Epithelial cell of proximal tubule (primary cell): ENCODE measurements around the gene NARS2. TPM values are rescaled to one million over a fixed set of nuclear protein-coding genes. Genes with fewer than 3 reads are reported as not detected.

ENCODE experiments used
- DNase-seq: peaks from one replicate; pipeline ENCODE4 v3.0.0-alpha.2; 2011; ENCODE audit warnings: low read depth
- H3K4me3 ChIP-seq: 2 replicates; pipeline ENCODE4 v1.5.1; 2011; ENCODE audit warnings: low read depth, mild to moderate bottlenecking, low read length
- total RNA-seq: library from RNA; depleted of rRNA; stranded (reverse); fragments of >200 nt; gene quantifications from 2 replicates; pipeline ENCODE4 v1.2.3, GENCODE V29; 2015
- TF ChIP-seq, protein P1 (sequence below): conservative IDR thresholded peaks from 2 replicates; pipeline ENCODE4 v1.5.1; 2012; ENCODE audit warnings: low read depth, mild to moderate bottlenecking, low read length

The NARS2 gene
- total RNA-seq, 1 donor from 2014 or later = 28.4 TPM

DNA sequence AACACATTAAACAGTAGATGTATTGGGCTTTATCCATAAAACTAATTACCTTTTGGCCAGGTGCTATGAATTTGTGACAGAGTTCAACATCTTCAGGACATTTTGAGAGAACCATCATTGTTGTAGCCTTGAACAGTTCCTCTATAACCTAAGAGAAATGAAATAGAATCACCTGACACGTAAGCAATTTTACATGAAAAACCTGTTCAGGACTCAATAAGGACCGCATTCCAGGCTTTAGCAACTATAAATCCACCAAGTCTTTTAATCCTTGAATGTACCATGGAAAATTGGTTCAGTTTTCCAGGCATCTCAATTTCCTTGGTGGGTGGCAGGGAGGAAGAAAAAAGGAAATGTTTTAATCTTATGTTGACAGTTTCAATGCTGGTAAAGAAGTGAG is 96.1 kb downstream of the NARS2 start:
- DNase-seq = no peak
- TF ChIP-seq, protein P1, sequence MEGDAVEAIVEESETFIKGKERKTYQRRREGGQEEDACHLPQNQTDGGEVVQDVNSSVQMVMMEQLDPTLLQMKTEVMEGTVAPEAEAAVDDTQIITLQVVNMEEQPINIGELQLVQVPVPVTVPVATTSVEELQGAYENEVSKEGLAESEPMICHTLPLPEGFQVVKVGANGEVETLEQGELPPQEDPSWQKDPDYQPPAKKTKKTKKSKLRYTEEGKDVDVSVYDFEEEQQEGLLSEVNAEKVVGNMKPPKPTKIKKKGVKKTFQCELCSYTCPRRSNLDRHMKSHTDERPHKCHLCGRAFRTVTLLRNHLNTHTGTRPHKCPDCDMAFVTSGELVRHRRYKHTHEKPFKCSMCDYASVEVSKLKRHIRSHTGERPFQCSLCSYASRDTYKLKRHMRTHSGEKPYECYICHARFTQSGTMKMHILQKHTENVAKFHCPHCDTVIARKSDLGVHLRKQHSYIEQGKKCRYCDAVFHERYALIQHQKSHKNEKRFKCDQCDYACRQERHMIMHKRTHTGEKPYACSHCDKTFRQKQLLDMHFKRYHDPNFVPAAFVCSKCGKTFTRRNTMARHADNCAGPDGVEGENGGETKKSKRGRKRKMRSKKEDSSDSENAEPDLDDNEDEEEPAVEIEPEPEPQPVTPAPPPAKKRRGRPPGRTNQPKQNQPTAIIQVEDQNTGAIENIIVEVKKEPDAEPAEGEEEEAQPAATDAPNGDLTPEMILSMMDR = no peak
- H3K4me3 ChIP-seq = no peak overlapping the region

GRCh38 chr11:78476066-78476465 is 98.6 kb downstream of the NARS2 start:
- peak; percentile 56 for DNase-seq
- TF ChIP-seq, protein P1 = no peak
- no peak overlapping the region for H3K4me3 ChIP-seq

GRCh38 chr11:78474451-78474850 is 100.2 kb downstream of the NARS2 start:
- no peak overlapping the region for H3K4me3 ChIP-seq
- DNase-seq = no peak
- TF ChIP-seq, protein P1 = no peak

DNA sequence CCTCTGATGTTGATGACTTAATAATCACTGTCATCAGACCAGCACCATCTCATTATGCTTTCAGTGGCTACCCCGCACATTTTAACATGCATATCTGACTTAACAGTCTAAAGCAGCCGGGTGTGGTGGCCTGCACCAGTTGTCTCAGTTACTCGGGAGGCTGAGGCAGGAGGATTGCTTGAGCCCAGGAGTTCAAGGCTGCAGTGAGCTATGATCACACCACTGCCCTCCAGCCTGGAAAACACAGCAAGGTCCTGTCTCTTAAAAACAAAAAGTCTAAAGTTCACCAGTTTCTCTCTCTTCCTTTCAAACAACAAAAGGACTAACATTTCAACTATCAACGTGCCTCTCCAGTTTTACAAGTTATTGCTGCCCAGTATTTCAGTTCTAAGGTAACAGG is 101.8 kb downstream of the NARS2 start:
- no peak overlapping the region for H3K4me3 ChIP-seq
- DNase-seq = no peak
- TF ChIP-seq, protein P1 = no peak

DNA sequence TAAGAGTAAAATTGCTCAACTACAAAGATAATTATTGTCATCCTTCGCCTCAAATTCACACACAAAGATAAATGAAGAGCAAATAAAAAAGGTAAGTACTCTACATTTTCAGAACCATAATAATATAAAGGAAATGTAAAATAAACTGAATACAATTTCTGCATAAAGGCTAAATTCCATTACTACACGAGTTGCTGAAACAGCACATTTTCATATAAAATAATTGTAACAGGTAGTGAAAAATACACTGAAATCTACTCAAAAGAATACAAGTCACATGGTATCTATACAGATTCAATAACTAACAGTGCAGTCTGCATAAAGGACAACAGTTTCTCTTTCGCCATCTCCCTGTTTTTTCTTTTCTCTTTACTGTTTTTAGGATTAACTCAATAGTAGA is 102.3 kb downstream of the NARS2 start:
- no peak overlapping the region for H3K4me3 ChIP-seq
- TF ChIP-seq, protein P1 = no peak
- no peak for DNase-seq

DNA sequence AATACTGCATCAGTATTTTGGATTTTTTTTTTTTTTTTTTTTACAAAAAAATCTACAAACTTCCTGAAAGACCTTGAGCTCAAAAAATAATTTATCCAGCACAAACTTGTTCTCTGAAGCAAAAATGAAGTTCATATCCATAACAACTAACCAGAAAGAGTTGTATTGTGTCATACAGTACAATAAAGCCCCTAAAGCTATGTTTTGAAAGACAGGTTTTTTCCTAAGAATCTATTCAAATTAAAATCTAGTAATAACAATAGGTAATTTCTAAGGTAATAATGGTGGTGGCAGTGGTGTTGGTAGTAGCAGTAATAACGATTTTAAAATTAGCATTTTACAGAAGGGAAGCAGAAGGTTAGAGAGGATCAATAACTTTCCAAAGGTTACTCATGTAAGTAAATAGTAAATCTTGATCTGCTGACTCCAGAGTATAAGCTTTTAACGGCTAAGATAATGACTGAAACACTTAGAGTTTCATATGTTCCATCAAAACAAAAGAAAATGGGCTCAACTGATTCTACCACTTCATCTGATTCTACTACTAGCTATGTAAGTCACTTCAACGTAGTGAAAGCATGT is 103.7 kb downstream of the NARS2 start:
- H3K4me3 ChIP-seq = no peak overlapping the region
- no peak for DNase-seq
- TF ChIP-seq, protein P1 = no peak

- no peak overlapping the region for H3K4me3 ChIP-seq
- TF ChIP-seq, protein P1 = no peak
- DNase-seq = no peak
Observed at GRCh38 chr11:78469896-78470295, 104.8 kb downstream of the NARS2 start.
